ENCODE data around the gene CPT1B.

GRCh38 chr22:50569041-50569459 is 9.2 kb downstream of the CPT1B start:
- TF ChIP-seq POLR2A (IDR thresholded peaks at IDR 0.05; ENCODE audit: low read depth), result no peak
- TF ChIP-seq, protein P1, sequence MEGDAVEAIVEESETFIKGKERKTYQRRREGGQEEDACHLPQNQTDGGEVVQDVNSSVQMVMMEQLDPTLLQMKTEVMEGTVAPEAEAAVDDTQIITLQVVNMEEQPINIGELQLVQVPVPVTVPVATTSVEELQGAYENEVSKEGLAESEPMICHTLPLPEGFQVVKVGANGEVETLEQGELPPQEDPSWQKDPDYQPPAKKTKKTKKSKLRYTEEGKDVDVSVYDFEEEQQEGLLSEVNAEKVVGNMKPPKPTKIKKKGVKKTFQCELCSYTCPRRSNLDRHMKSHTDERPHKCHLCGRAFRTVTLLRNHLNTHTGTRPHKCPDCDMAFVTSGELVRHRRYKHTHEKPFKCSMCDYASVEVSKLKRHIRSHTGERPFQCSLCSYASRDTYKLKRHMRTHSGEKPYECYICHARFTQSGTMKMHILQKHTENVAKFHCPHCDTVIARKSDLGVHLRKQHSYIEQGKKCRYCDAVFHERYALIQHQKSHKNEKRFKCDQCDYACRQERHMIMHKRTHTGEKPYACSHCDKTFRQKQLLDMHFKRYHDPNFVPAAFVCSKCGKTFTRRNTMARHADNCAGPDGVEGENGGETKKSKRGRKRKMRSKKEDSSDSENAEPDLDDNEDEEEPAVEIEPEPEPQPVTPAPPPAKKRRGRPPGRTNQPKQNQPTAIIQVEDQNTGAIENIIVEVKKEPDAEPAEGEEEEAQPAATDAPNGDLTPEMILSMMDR (IDR thresholded peaks at IDR 0.05), result no peak
- no peak for TF ChIP-seq EP300 (IDR thresholded peaks at IDR 0.05)

Measured in esophagus muscularis mucosa (tissue), 4 donors.